ENCODE measurements around the gene PALB2.
"Not testable (repeated sequence)": the region's sequence is repeated elsewhere in the genome, so short reads cannot be mapped to it uniquely, and the experiment has no call there.

The PALB2 gene

DNA sequence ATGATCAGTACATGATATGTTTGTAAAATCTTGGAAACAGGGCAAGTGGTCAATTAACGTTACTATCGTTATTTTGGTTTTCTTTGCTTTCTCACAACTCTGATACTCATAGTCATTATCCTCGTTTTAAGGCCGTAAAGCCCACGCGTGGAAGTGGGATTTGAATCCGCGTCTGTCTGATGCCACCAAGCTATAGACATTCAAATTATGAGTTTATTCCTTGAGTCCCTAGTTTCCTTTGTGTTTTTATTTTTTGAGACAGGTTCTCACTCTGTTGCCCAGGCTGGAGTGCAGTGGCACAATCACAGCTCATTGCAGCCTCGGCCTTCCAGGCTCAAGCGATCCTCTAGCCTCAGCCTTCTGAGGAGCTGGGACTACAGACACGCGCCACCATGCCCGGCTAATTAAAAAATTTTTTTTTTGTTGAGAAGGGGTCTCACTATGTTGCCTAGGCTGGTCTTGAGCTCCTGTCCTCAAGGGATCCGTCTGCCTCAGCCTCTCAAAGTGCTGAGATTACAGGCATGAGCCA, 1.2 kb upstream of the PALB2 start:
- no peak for DNase-seq (ENCODE audit: low spot score)

DNA sequence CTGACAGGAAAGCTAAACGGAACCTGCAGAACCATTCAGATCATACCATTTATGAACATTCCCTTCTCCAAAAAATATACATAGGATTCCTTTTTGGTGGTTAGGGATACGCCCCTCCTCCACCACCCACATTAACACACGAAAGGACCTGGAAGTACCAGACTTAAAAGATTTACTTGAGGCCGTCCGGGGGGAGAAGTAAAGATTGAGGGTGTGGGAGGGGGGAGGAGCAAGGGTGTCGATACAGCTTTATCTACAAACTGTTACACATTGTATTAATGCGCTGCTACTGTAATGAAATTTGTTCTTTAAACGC, 537 bp downstream of the PALB2 start:
- no peak for DNase-seq (ENCODE audit: low spot score)

DNA sequence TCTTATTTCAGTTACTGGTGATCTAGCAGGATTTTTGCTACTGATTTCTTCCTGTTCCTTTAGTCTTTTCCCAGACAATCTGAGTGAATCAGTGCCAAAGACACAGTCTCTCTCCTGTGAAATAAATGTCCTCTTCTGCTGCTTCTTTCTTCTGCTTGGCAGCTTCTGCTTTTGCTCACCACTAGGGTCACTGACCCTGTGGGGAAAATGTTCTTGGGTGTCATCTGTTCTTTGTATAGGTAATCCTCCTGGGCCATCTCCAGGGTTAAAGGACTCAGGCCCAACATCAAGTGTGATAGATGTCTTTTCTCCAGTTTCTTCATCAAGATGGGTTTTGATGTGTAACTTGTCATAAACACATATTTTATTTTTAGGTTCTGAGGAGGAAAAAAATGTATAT, 5.2 kb downstream of the PALB2 start:
- no peak for DNase-seq (ENCODE audit: low spot score)

DNA sequence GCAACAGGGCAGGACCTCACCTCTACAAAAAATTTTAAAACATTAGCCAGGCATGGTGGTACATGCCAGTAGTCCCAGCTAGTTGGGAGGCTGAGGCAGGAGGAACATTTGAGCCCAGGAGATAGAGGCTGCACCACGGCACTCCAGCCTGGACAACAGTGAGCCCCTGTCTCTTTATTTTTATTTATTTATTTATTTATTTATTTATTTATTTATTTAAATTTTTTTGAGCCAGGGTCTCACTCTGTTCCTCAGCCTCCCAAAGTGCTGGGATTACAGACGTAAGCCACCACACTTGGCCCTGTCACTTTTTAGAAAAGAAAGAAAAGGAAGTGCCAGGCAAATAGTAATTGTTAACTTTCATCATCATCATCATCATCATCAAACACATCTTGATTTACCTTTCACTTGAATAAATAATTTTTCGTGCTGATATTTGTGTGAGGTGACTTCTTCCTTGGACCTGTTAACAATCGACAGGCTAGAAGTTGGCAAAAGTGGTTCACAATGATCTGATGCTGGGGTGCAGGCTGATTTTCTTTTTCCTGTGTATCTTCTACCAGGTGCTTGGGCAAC, 6.6 kb downstream of the PALB2 start:
- no peak for DNase-seq (ENCODE audit: low spot score)

DNA sequence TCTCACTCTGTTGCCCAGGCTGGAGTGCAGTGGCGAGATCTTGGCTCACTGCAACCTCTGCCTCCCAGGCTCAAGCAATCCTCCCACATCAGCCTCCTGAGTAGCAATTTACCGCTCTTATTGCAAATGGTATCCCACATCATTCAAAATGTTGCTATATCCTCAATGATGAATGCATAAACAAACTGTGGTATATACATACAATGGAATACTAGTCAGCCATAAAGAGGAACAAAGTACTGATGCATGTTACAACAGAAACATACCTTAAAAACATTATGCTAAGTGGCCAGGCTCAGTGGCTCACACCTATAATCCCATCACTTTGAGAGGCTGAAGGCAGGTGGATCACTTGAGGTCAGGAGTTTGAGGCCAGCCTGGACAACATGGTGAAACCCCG, 9.2 kb downstream of the PALB2 start:
- not testable (repeated sequence) for DNase-seq (ENCODE audit: low spot score)

DNA sequence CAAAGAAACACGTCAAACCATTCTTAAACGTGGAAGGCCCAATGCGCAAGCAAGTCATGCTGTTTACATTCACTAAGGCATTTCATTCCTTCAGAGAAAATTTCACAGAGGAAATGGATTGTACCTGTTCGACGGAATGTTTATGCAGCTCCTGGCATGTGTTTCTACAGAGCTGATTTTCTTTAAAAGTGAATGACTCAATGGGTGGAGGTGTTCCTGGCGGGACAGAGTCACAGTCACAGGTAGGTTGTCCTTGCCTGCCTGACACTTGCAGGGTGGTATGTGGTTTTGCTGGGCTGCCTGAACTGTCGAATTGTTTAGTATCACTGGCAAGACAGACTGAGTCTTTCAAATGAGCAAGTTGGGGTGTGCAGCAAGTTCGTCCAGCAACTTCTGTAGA, 11.6 kb downstream of the PALB2 start:
- no peak for DNase-seq (ENCODE audit: low spot score)

DNA sequence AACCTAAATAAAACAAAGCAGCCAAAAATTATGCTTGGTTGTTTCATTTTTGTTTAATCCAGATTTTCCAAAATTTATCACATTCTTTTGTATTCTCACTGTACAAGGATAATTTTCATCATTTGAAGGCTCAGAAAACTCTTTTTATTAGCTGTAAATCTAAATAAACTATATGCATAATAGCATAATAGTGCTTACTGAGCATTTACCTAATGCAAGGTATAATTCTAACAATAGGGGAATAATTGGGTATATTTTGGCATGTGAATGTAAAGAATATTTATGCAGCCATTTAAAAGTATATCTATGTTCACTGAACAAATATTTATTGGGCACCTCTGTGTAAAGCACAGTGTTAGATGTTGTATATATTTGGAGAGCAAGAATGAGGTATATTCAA, 17.0 kb downstream of the PALB2 start:
- no peak for DNase-seq (ENCODE audit: low spot score)

DNA sequence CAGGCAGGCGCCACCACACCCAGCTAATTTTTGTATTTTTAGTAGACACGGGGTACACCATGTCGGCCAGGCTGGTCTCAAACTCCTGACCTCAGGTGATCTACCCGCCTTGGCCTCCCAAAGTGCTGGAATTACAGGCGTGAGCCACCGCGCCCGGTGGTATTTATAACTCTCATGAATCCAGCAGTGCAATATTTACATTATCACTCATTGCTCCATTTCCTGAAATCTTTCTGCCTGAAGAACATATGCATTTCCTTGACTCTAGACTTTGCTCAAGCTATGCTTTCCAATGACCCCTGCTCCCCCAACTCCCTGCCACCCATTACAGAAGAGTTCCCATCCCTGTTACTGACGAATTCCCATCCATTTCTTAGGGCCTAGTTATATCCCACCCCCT, 25.3 kb downstream of the PALB2 start:
- no peak for DNase-seq (ENCODE audit: low spot score)

DNA sequence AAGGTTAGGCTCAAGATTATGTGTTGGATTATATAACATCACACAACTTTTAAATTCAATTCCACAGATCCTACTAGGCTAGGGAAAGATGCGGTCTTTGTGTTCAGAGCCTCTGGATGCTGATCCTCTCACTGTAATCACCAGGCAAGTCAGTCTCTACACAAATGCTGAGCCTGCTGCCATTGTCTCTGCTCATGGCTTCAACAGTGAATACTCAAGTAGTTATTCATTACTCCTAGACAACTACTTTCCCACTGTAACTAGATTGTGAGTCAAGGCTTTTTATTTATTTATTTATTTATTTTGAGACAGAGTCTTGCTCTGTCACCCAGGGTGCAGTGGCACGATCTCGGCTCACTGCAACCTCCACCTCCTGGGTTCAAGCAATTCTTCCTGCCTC, 29.2 kb downstream of the PALB2 start:
- DNase-seq (ENCODE audit: low spot score) = no peak

DNA sequence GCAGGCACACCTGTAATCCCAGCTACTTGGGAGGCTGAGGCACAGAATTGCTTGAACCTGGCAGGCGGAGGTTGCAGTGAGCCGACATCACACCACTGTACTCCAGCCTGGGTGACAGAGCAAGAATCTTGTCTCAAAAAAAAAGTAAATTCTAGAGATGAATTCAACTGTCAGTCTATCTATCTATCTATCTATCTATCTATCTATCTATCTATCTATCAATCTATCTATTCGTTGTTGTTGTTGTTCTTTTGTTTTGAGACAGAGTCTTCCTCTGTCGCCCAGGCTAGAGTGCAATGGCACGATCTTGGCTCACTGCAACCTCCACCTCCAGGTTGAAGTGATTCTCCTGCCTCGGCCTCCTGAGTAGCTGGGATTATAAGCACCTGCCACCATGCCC, 30.2 kb downstream of the PALB2 start:
- not testable (repeated sequence) for DNase-seq (ENCODE audit: low spot score)

DNA sequence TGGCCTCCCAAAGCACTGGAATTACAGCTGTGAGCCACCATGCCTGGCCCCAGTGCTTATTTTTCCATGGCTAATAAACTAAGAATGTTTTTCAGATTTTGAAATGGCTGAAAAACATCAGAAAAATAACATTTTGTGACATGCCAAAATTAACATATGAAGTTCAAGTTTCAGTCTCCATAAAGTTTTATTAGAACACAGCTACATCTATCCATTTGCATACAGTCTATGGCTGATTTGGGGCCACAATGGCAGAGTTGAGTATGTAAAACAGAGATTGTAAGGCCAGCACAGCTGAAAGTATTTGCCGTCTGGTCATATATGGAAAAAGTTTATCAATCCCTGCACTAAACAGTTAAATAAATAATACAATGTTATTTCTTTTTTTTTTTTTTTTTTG, 31.2 kb downstream of the PALB2 start:
- DNase-seq (ENCODE audit: low spot score) = no peak

DNA sequence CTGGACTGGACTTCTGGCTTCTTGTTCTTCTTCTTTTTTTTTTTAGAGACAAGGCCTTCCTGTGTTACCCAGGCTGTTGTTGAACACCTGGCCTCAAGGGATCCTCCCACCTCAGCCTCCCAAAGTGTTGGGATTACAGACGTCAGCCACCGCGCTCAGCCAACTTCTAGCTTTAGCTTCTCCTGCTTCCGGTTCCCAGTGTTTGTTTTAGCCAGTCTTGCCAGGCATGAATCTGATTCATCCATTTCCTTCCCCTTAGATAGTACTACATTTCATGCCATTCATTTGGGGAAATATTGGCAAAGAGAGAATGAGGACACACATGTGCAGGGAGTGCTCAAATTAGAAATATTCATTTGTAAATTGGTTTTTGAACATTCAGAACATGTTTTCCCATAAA, 32.9 kb downstream of the PALB2 start:
- DNase-seq (ENCODE audit: low spot score) = no peak

DNA sequence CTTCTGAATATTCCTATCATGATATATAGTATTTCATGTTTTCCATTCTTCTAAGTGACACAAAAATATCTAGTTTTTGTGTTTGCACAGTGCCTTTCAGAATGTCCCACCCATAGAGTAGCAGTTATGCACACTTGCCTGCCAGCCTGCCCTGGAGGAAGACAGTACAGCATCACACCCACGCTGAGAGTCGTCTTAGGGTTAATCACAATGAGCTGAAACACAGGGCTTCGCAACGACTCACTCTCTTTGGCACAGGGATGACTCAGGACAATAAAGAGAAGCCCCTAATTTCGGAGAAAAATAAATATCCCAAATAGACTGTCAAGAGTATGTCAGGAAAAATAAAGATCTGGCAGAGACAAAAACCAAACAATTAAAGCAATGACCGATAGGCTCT, 33.4 kb downstream of the PALB2 start:
- DNase-seq (ENCODE audit: low spot score) = no peak

DNA sequence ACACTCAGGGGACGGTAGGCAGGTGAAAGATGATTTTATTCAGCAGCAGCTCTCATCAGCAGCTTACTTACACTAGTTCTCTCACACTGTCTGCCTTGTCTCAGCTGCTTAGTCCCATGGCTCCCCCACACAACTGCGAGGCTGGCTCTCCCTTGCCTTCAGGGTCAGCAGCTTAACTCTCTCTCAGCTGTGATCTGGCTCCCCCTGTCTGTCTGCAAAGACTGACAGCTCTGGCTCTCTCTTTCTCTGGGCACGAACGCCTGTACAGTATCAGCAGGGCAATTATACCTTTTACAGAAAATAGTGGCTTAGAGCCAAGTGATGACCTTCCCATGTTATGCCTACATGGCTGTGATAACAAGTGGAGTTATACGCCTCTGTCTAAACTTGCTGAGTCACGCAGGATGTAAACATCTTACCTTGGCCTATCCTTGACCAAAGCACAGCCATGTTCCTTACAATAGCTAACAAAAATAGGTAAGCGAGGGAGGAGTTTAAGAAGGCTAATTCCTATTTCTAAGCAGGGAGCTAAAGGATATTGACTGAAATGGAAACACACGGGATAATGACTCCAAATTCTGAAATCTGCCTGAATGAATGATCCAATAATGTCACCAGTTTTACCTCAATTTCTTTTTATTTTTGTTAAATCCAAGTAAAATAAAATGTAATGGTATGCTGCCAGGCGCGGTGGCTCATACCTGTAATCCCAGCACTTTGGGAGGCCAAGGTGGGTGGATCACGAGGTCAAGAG, 43.9 kb downstream of the PALB2 start:
- peak; percentile 61 for DNase-seq (ENCODE audit: low spot score)

DNA sequence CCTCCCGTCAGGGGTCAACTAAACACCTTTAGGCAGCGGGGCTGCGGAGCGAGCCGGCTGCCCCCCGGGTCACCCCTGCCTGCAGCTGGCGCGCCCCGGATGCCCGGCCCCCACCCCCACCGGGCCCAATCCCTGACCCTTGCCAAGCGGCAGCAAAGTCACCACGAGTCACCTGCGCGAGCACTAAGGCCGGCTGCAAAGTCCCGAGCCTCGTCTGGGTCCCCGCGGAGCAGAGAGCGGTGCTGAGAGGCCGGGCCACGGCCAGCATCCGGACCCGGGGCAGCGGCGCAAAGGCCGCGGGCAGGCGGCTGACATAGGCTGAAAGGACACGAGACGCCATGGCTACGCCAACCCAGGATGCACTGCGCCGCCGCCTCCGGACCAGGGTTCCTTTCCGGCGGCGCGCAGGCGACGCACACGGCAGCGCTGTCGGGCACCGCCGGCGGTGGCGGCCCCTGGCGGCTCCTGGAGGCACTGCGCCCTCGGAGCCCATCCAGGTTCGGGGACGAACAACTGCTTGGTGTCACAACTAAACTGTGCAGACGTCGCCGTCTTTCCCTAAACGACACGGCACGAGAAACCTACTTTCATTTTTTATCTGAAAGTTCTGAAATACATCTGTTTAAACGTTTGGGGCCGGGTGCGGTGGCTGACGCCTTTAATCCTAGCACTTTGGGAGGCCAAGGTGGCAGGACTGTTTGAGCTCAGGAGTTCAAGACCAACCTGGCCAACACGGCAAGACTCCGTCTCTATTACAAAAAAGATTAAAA, 45.0 kb downstream of the PALB2 start, which contains the start of gene NDUFAB1:
NDUFAB1 (minus strand) TSS at position 366 of the 770 bp plus-strand sequence; CDS start at position 340, 26 bp downstream.
- peak; percentile 92 for DNase-seq (ENCODE audit: low spot score)

DNA sequence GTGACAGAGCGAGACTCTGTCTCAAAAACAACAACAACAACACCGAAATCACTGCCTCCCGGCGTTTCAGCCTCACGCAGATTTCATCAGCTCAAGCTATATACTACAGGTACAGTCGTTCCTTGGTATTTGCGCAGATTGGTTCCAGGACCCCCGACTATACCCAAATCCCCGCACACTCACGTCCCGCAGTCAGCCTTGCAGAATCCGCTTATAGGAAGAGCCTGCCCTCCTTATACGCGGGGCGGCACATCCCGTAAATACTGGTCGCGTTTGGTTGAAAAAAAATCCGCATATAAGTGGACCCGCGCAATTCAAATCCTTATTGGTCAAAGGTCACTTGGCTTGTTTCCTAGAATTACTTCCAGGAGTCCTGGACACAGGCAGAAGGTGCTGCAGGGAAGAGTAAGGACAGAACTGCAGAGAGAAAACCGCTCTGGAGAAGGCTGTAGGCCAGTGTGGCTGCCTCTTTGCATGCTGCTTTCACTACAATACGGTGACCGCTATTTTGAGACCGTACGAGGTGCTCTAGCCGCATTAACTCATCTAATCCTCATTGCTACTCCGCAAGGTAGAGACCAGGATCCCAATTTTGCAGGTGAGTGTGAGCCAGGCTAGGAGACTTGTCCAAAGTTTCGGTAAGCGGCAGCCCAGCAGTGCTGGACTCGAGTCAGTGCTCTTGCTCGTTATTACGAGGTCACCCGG, 45.7 kb downstream of the PALB2 start:
- DNase-seq (ENCODE audit: low spot score) = peak; percentile 48

DNA sequence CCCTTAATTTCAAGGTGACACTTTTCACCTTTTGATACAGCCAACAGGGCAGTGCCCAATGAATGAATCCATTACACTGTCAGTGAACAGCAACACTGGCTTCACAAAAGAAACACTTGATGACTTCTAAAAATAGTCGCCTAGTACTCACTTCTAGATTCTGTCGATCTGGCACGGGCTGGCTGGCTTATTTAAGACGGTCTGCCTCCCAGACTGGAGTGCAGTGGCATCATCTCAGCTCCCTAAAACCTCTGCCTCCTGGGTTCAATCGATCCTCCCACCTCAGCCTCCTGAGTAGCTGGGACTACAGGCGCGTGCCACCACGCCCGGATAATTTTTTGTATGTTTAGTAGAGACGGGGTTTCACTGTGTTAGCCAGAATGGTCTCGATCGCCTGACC, 46.9 kb downstream of the PALB2 start:
- DNase-seq (ENCODE audit: low spot score) = no peak

DNA sequence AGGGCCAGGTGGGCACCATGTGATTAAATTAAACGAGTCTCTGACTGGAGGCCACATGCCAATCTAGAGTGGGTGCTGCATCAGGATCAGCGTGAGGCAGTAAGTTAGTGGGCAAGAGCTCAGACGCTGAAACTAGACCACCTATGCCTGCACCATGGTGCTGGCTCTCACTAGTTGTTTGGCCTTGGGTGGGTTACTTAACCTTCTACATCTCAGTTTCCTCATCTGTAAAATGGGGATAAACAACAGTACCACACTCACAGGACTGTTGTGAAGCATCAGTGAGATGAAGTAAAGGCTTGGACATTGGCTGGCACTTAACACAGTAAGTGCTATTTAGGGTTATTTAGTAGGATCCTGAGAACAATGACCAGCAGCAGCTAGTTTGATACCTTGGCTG, 50.9 kb downstream of the PALB2 start:
- no peak for DNase-seq (ENCODE audit: low spot score)

DNA sequence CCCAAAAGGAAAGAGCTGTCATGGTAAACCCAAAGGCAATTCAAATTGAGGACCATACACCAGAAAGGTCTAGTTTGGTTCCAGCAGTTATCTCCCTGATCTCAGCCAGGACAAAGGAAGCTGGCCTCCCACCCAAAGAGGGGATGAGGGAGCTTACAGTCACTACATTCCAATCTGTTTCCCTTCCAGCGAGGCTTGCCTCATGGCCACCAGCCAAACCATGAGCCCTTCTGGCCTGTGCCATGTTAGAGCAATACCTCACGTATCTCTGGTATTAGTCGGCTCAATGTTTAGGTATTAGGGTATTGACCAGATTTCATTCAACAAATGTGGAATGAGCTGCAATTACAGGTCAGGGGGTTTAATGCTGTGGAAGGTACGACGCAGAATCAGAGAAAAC, 53.4 kb downstream of the PALB2 start:
- no peak for DNase-seq (ENCODE audit: low spot score)

DNA sequence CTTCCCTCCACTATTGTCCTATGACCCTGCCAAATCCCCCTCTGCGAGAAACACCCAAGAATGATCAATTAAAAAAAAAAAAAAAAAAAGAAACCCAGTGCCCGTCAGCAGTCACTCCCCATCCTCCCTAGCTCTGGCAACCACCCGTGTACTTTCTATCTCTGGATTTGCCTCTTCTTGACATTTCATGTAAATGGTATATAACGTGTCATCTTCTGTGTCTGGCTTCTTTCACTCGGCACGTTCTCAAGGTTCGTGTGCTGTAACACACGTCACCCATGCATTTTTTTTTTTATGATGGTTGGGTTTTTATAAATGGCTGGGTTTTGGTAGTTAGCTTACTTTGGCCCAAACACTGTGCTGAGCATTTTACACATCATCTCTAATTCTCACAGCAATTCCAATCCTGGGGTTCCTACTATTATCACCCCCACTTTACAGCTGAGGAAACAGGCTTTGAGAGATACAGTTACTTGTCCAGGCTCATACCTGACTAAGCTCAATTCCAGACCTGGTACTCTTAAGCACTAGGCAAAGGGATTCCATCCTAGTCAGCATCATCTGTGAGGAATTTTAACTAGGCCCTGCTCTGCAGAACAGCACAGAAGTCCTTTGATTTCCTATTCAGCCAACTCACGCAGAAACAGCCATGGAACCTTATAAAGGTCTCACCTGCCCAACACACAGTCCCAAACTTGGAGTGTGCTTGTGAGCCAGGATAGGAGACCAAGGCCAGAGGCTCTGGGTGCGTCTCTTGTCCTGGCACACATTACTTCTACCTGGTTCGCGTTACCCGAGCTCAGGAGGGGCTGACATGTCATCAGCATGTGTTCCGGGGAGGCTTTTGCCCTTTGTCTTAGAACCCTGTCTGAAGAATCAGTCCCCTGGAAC, 56.7 kb downstream of the PALB2 start:
- DNase-seq (ENCODE audit: low spot score) = no peak

DNA sequence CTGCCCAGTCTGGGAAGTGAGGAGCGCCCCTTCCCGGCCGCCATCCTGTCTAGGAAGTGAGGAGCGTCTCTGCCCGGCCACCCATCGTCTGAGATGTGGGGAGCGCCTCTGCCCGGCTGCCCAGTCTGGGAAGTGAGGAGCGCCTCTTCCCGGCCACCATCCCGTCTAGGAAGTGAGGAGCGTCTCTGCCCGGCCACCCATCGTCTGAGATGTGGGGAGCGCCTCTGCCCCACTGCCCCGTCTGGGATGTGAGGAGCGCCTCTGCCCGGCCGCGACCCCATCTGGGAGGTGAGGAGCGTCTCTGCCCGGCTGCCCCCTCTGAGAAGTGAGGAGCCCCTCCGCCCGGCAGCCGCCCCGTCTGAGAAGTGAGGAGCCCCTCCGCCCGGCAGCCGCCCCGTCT, 57.8 kb downstream of the PALB2 start:
- not testable (repeated sequence) for DNase-seq (ENCODE audit: low spot score)
